GM12892 (cell line): Measurements from ENCODE around the gene CREB3L1.

Source experiments
- POLR2A ChIP-seq: IDR thresholded peaks from 2 replicates; pipeline ENCODE4 v1.6.1; 2011; ENCODE audit warnings: low read depth, low read length, control low read depth
- POLR2AphosphoS5 ChIP-seq: IDR thresholded peaks from 2 replicates; pipeline ENCODE4 v1.6.1; 2011; ENCODE audit warnings: low read depth, low read length, control low read depth

DNA sequence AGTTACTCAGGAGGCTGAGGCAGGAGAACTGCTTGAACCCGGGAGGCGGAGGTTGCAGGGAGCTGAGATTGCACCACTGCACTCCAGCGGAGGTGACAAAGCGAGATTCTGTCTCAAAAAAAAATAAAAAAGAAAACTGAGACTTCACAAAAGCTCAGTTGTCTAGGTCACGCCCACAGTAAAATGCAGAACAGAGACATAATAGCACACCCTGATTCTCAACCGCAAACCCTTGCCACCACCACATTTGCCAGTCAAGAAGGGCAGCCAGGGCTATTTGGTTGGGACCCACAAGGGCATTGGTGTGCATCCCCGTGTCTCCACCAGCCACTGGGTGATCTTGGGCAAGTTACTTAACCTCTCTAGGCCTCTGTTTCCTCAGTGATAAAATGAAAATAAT, 25.4 kb downstream of the CREB3L1 start:
- TF ChIP-seq POLR2AphosphoS5 = no peak
- no peak for TF ChIP-seq POLR2A
